IMR-90 (cell line): Measurements from ENCODE around the gene ITPR2.

Source experiments
- NFE2L2 ChIP-seq: fragments of 150-350 bp; IDR thresholded peaks from 2 replicates; pipeline ENCODE4 v1.6.1; 2016; ENCODE audit warnings: low read depth, mild to moderate bottlenecking, low read length
- POLR2A ChIP-seq: IDR thresholded peaks from 2 replicates; pipeline ENCODE4 v1.6.1; 2012; ENCODE audit warnings: mild to moderate bottlenecking, low read depth, low read length
- RAD21 ChIP-seq: IDR thresholded peaks from 2 replicates; pipeline ENCODE4 v1.6.1; 2012; ENCODE audit warnings: low read length, improper control_type of control experiment
- RFX5 ChIP-seq: IDR thresholded peaks from 2 replicates; pipeline ENCODE4 v1.8.0; 2012; ENCODE audit warnings: low read depth, mild to moderate bottlenecking, low read length, moderate library complexity
- USF2 ChIP-seq: fragments of 150-350 bp; IDR thresholded peaks from 2 replicates; pipeline ENCODE4 v1.6.1; 2017; ENCODE audit warnings: mild to moderate bottlenecking, antibody characterized with exemption, low read length, low read depth

- TF ChIP-seq RAD21 (no peak), USF2 (no peak), RFX5 (no peak), NFE2L2 (no peak), POLR2A (no peak)
Measured at GRCh38 chr12:26786865-26787514, 46.0 kb downstream of the ITPR2 start.
